Endodermal cell (in vitro differentiated cells): ENCODE measurements around the gene PCCA. TPM values are rescaled to one million over a fixed set of nuclear protein-coding genes. Genes with fewer than 3 reads are reported as not detected.

Experiments used
- DNase-seq: peaks from one replicate; pipeline ENCODE4 v3.0.0-alpha.2; 2017
- H3K27ac ChIP-seq: 2 replicates; pipeline ENCODE4 v1.5.1; 2013; ENCODE audit warnings: mild to moderate bottlenecking, low read depth, low read length, moderate library complexity
- H3K27me3 ChIP-seq: 2 replicates; pipeline ENCODE4 v1.6.1; 2013; ENCODE audit warnings: mild to moderate bottlenecking, low read length, moderate library complexity; ENCODE audit not compliant: insufficient read depth, control insufficient read depth, poor library complexity, severe bottlenecking
- H3K36me3 ChIP-seq: 2 replicates; pipeline ENCODE4 v1.7.0; 2013; ENCODE audit warnings: mild to moderate bottlenecking, low read length, moderate library complexity; ENCODE audit not compliant: control insufficient read depth, insufficient read depth
- H3K4me1 ChIP-seq: one replicate; pipeline ENCODE4 v1.7.0; 2013; ENCODE audit warnings: low read length; ENCODE audit not compliant: control insufficient read depth, insufficient read depth
- H3K4me3 ChIP-seq: 2 replicates; pipeline ENCODE4 v1.5.1; 2013; ENCODE audit warnings: mild to moderate bottlenecking, low read length, moderate library complexity
- H3K9ac ChIP-seq: 2 replicates; pipeline ENCODE4 v1.6.1; 2013; ENCODE audit warnings: mild to moderate bottlenecking, low read length, moderate library complexity; ENCODE audit not compliant: poor library complexity, severe bottlenecking; ENCODE audit errors: extremely low read depth
- H3K9me3 ChIP-seq: 2 replicates; pipeline ENCODE4 v1.6.1; 2013; ENCODE audit warnings: mild to moderate bottlenecking, low read length, moderate library complexity; ENCODE audit not compliant: control insufficient read depth
- H3K27ac Mint-ChIP-seq: 2 replicates; pipeline ENCODE4 v1.8.0; 2020; ENCODE audit warnings: mixed read lengths
- H3K27me3 Mint-ChIP-seq: 2 replicates; pipeline ENCODE4 v1.8.0; 2021; ENCODE audit warnings: mild to moderate bottlenecking, mixed read lengths; ENCODE audit not compliant: insufficient read depth
- H3K36me3 Mint-ChIP-seq: 2 replicates; pipeline ENCODE4 v1.8.0; 2020; ENCODE audit warnings: low read depth, mixed read lengths
- H3K4me1 Mint-ChIP-seq: 2 replicates; pipeline ENCODE4 v1.8.0; 2020; ENCODE audit warnings: mixed read lengths
- H3K4me3 Mint-ChIP-seq: 2 replicates; pipeline ENCODE4 v1.8.0; 2020; ENCODE audit warnings: mild to moderate bottlenecking, moderate library complexity, mixed read lengths
- H3K9me3 Mint-ChIP-seq: 2 replicates; pipeline ENCODE4 v1.8.0; 2020; ENCODE audit warnings: mild to moderate bottlenecking, mixed read lengths
- WGBS, 2 experiments: methylation state at CpG; one replicate each; pipeline versions ENCODE4 v1.1.5 to v1.1.7; 2013; ENCODE audit warnings: missing lambda C conversion rate in 2 of 2, mixed read lengths in 1 of 2; ENCODE audit not compliant: insufficient coverage in 1 of 2, insufficient read length in 1 of 2; 5-methylcytosine and 5-hydroxymethylcytosine counted together
- total RNA-seq, 2 donors: library from RNA; stranded (reverse); fragmentation: NEBNext Ultra II Directional in 1 of 2; extraction: Animal tissue kit (Norgen Biotek cat#: 25700) in 1 of 2; gene quantifications; 2 replicates in 1 of 2; 3 replicates in 1 of 2; pipeline ENCODE4 v1.2.1, GENCODE V29; 2021
- TF ChIP-seq, protein P1 (sequence below): fragments of 200-600 bp; sonication (generic); conservative IDR thresholded peaks from 2 replicates; pipeline ENCODE4 v1.5.0; 2021; ENCODE audit warnings: antibody characterized with exemption, mild to moderate bottlenecking

The PCCA gene
- total RNA-seq, 2 donors from 2014 or later, result 60.2 to 67.2 TPM

DNA sequence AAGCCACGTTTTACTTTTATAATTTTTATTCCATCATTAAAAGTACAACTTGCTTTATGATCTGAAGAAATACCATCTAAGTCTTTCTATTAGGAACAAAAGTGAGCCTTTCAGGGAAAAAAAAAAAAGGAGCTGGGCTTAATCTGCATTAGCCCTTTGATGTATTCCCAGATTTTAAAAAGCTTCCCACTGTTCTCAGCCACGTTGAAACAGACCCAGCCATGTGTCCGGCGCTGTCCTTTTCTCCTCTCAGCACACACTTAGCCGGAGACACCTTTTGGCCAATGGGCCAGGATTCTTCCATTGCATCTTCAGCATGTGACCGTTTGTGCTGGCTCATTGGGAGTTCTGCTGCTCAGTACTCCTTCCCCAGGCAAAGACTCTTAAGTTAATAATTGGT lies 394.2 kb downstream of the PCCA start:
- no peak overlapping the region for H3K9ac ChIP-seq
- Mint-ChIP-seq H3K27ac (no peak overlapping the region), H3K27me3 (no peaks in the 10 kb centered on the region), H3K4me1 (peaks cover 31% of the 10 kb centered on the region), H3K4me3 (no peak overlapping the region), H3K36me3 (peaks cover 2% of the 10 kb centered on the region), H3K9me3 (no peaks in the 10 kb centered on the region)
- H3K4me1 ChIP-seq, result no peaks in the 10 kb centered on the region
- TF ChIP-seq, protein P1, sequence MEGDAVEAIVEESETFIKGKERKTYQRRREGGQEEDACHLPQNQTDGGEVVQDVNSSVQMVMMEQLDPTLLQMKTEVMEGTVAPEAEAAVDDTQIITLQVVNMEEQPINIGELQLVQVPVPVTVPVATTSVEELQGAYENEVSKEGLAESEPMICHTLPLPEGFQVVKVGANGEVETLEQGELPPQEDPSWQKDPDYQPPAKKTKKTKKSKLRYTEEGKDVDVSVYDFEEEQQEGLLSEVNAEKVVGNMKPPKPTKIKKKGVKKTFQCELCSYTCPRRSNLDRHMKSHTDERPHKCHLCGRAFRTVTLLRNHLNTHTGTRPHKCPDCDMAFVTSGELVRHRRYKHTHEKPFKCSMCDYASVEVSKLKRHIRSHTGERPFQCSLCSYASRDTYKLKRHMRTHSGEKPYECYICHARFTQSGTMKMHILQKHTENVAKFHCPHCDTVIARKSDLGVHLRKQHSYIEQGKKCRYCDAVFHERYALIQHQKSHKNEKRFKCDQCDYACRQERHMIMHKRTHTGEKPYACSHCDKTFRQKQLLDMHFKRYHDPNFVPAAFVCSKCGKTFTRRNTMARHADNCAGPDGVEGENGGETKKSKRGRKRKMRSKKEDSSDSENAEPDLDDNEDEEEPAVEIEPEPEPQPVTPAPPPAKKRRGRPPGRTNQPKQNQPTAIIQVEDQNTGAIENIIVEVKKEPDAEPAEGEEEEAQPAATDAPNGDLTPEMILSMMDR, result no peak
- no peaks in the 10 kb centered on the region for H3K27me3 ChIP-seq
- no peak for DNase-seq
- WGBS, 2 experiments, result 87% methylated on average over 4 to 5 of the region's 6 CpGs
- no peaks in the 10 kb centered on the region for H3K9me3 ChIP-seq
- H3K36me3 ChIP-seq, result peaks cover 3% of the 10 kb centered on the region
- no peak overlapping the region for H3K4me3 ChIP-seq
- H3K27ac ChIP-seq, result no peak overlapping the region

DNA sequence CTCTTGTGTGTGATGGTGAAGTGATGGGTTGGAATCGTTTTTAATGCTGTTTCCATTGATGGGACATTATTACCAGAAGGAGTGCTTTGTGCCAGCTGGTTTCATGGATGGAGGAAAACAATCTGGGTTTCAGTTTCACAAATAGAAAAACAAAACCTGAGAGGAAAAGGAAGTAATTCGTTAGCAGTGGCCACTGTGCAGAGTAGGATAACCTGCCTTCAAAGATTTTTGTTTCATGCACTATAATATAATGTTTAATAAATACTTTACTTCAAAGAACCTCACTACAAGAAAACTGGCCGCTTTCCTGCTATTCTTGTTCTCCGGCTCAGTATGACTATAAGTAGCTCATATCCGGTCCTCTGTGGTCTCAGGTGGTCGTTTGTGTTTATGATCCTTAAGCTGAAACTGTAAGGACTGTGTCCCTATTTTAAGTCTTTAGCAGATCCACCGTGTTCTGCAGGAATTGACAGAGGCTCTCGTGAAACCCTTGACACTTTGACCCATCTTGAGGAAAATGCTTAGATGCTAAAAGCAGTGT lies 395.0 kb downstream of the PCCA start:
- Mint-ChIP-seq H3K9me3 (peaks cover 1% of the 10 kb centered on the region), H3K4me3 (no peak overlapping the region), H3K4me1 (peaks cover 28% of the 10 kb centered on the region), H3K36me3 (peaks cover 2% of the 10 kb centered on the region), H3K27ac (no peak overlapping the region), H3K27me3 (no peaks in the 10 kb centered on the region)
- TF ChIP-seq, protein P1, result no peak
- no peaks in the 10 kb centered on the region for H3K27me3 ChIP-seq
- no peak overlapping the region for H3K27ac ChIP-seq
- WGBS, 2 experiments, result 84 to 92% methylated on average over 7 to 8 of the region's 8 CpGs
- no peak overlapping the region for H3K4me3 ChIP-seq
- no peaks in the 10 kb centered on the region for H3K9me3 ChIP-seq
- peaks cover under 1% of the 10 kb centered on the region for H3K36me3 ChIP-seq
- no peak overlapping the region for H3K9ac ChIP-seq
- H3K4me1 ChIP-seq, result no peaks in the 10 kb centered on the region
- no peak for DNase-seq

DNA sequence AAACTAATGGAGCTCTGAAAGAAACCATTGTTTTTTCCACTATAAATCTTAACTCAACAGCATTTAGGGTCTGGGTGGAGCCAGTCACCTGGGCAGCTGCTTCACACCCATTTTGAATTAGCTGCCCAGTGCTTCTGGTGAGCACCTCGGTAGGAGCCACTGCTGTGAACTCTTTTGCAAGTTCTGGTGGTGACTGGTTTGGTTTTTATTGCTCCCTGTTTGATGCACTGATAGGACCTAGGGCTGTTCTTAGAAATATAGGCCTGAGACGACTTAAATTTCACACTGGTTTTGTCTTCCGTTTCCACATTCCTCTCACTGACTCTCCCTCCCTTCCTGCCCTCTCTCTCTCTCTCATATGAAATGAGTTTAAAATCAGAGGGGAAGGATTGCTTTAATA lies 395.8 kb downstream of the PCCA start:
- Mint-ChIP-seq H3K27me3 (no peaks in the 10 kb centered on the region), H3K4me1 (peaks cover 32% of the 10 kb centered on the region), H3K27ac (no peak overlapping the region), H3K36me3 (peaks cover 2% of the 10 kb centered on the region), H3K9me3 (peaks cover 1% of the 10 kb centered on the region), H3K4me3 (no peak overlapping the region)
- WGBS, 2 experiments, result 43 to 75% methylated on average over 1 to 3 of the region's 3 CpGs
- no peaks in the 10 kb centered on the region for H3K4me1 ChIP-seq
- no peak overlapping the region for H3K9ac ChIP-seq
- no peaks in the 10 kb centered on the region for H3K9me3 ChIP-seq
- no peak for DNase-seq
- H3K4me3 ChIP-seq, result no peak overlapping the region
- H3K36me3 ChIP-seq, result no peaks in the 10 kb centered on the region
- no peaks in the 10 kb centered on the region for H3K27me3 ChIP-seq
- H3K27ac ChIP-seq, result no peak overlapping the region
- TF ChIP-seq, protein P1, result no peak
